ENCODE measurements around the gene MYO6. TPM values are rescaled to one million over a fixed set of nuclear protein-coding genes. Genes with fewer than 3 reads are reported as not detected.

Gene MYO6
- total RNA-seq, 1 experiment from 2014 or later = 44.1 TPM

- DNase-seq (ENCODE audit: low read depth, low spot score) (peak; percentile 48), ATAC-seq (peak; percentile 84)
- H3K27ac ChIP-seq (ENCODE audit: low read depth, low read length) = no peak overlapping the region
- H3K9ac ChIP-seq (ENCODE audit: low read length) = no peak overlapping the region
- TF ChIP-seq MAX (IDR thresholded peaks at IDR 0.05) (no peak), RAD21 (IDR thresholded peaks at IDR 0.05; ENCODE audit: low read depth) (peak; percentile 87), SIN3A (IDR thresholded peaks at IDR 0.05; ENCODE audit: low read depth) (no peak), CEBPB (IDR thresholded peaks at IDR 0.05; ENCODE audit: low read depth) (no peak), CTCF (IDR thresholded peaks at IDR 0.05 in 2 of 3, conservative IDR thresholded peaks at IDR 0.05 in 1 of 3; ENCODE audit: borderline replicate concordance in 1 of 3, insufficient read depth in 1 of 3, low read depth in 2 of 3, low read length in 2 of 3) (peak; percentile 62 to 87 (median 71)), ZNF274 (IDR thresholded peaks at IDR 0.05; ENCODE audit: low read depth, low read length) (no peak), CBX3 (IDR thresholded peaks at IDR 0.05; ENCODE audit: low read depth) (no peak), REST (IDR thresholded peaks at IDR 0.05; ENCODE audit: low read depth) (no peak), YY1 (IDR thresholded peaks at IDR 0.05; ENCODE audit: extremely low read depth, insufficient replicate concordance, low read depth, low read length) (peak; percentile 18), JUND (IDR thresholded peaks at IDR 0.05) (no peak)
- H3K9me2 ChIP-seq (ENCODE audit: insufficient read depth) = no peaks in the 10 kb centered on the region
- H4K20me1 ChIP-seq (ENCODE audit: insufficient read depth) = no peaks in the 10 kb centered on the region
- no peaks in the 10 kb centered on the region for H3K79me2 ChIP-seq (ENCODE audit: insufficient read depth, low read length)
- ChIA-PET CTCF (interaction anchor here (0.8 to 4.1 kb wide), 10 partner anchors 10 to 1991 kb away, joined by 3 to 29 read pairs (median 3); no protein-coding TSS in a partner anchor), POLR2A (no interaction called here), RAD21 (ENCODE audit: low non-redundant PET in 1 of 2, low total read pairs in 2 of 2, uncharacterized antibody in 2 of 2, unreplicated experiment in 2 of 2) (interaction anchor here in 1 of 2 experiments (1.0 to 1.2 kb wide), 2 partner anchors 232 to 416 kb away, joined by 3 read pairs; no protein-coding TSS in a partner anchor)
- H3K9me3 ChIP-seq (ENCODE audit: control insufficient read depth in 1 of 2, insufficient read depth in 1 of 2, low read depth in 1 of 2, low read length in 2 of 2) = no peaks in the 10 kb centered on the region
- no peaks in the 10 kb centered on the region for H3K27me3 ChIP-seq (ENCODE audit: insufficient read depth, low read length)
- no peaks in the 10 kb centered on the region for H3K36me3 ChIP-seq (ENCODE audit: control insufficient read depth in 1 of 2, insufficient read depth in 2 of 2, low read length in 2 of 2)
- H2AFZ ChIP-seq (ENCODE audit: low read depth, low read length, poor library complexity, severe bottlenecking) = peak overlapping the region; percentile 89
- intact Hi-C loops (cut with micrococcal nuclease) = loop anchor here (1.0 to 10.0 kb wide), 5 partner anchors 232 to 1522 kb away; no protein-coding TSS in a partner anchor
- peaks cover 0 to 4% of the 10 kb centered on the region in 2 experiments; a peak in 1 of 4 replicates for H3K4me1 ChIP-seq (ENCODE audit: control insufficient read depth in 1 of 2, insufficient read depth in 2 of 2, low read length in 2 of 2)
- BruUV-seq (replicated peaks) = no TSS peak
- no peak overlapping the region for H3K4me3 ChIP-seq (replicated peaks in 1 of 2; ENCODE audit: low read depth in 1 of 2, low read length in 2 of 2)
- peak overlapping the region; percentile 38 for H3K4me2 ChIP-seq (ENCODE audit: low read length)
These were observed 185.8 kb downstream of the MYO6 start for GRCh38 chr6:75934643-75935472.

Measured in HCT116 (cell line).